HepG2 (cell line): ENCODE measurements around the gene ZNF189. TPM values are rescaled to one million over a fixed set of nuclear protein-coding genes. Genes with fewer than 3 reads are reported as not detected.

Source experiments
- AGO2 ChIP-seq: fragments of 200-400 bp; formaldehyde crosslinking; optimal IDR thresholded peaks from 2 replicates; pipeline ENCODE3; 2017; ENCODE audit warnings: mild to moderate bottlenecking, low read depth, low read length, moderate library complexity
- ARNTL ChIP-seq: sonication (generic); formaldehyde crosslinking; IDR thresholded peaks from 2 replicates; pipeline ENCODE4 v1.4.0; 2020; ENCODE audit warnings: mild to moderate bottlenecking, missing genetic modification reagents
- ATF7 ChIP-seq, 2 experiments: fragments of 450-650 bp in 1 of 2; sonication (generic) in 1 of 2; formaldehyde crosslinking in 1 of 2; IDR thresholded peaks; 2 replicates each; pipeline versions ENCODE4 v1.4.0 to v1.6.1; 2016 to 2020; ENCODE audit warnings: antibody characterized with exemption in 1 of 2, mild to moderate bottlenecking in 1 of 2, missing genetic modification reagents in 1 of 2
- DMAP1 ChIP-seq: IDR thresholded peaks from 2 replicates; pipeline ENCODE4 v1.6.1; 2016
- GABPA ChIP-seq, 2 experiments: IDR thresholded peaks; 2 replicates each; pipeline ENCODE4 v1.6.1; 2011 to 2016; ENCODE audit warnings: low read depth in 2 of 2, low read length in 1 of 2, missing biosample characterization in 1 of 2, missing genetic modification characterization in 1 of 2
- GABPB1 ChIP-seq: IDR thresholded peaks from 2 replicates; pipeline ENCODE4 v1.6.1; 2016; ENCODE audit warnings: mild to moderate bottlenecking, missing genetic modification reagents, moderate library complexity, missing compliant biosample characterization
- GFI1 ChIP-seq: sonication (generic); formaldehyde crosslinking; IDR thresholded peaks from 2 replicates; pipeline ENCODE4 v1.5.0; 2020; ENCODE audit warnings: missing genetic modification reagents, mild to moderate bottlenecking, borderline replicate concordance
- GPN1 ChIP-seq: sonication (generic); formaldehyde crosslinking; IDR thresholded peaks from 2 replicates; pipeline ENCODE4 v1.5.1; 2020; ENCODE audit warnings: missing genetic modification reagents, borderline replicate concordance
- IKZF1 ChIP-seq: fragments of 450-650 bp; IDR thresholded peaks from 2 replicates; pipeline ENCODE4 v1.7.1; 2016
- KAT2B ChIP-seq: fragments of 150-350 bp; IDR thresholded peaks from 2 replicates; pipeline ENCODE4 v1.6.1; 2014; ENCODE audit warnings: low read depth, low read length, borderline replicate concordance
- KAT8 ChIP-seq: IDR thresholded peaks from 2 replicates; pipeline ENCODE4 v1.6.1; 2016; ENCODE audit warnings: missing genetic modification reagents, missing compliant biosample characterization
- KLF9 ChIP-seq: IDR thresholded peaks from 2 replicates; pipeline ENCODE4 v1.6.1; 2016; ENCODE audit warnings: low read depth
- MED1 ChIP-seq: sonication (generic); formaldehyde crosslinking; IDR thresholded peaks from 2 replicates; pipeline ENCODE4 v1.4.0; 2020; ENCODE audit warnings: missing genetic modification reagents
- MIER2 ChIP-seq: IDR thresholded peaks from 2 replicates; pipeline ENCODE4 v1.6.1; 2016; ENCODE audit warnings: missing biosample characterization, missing genetic modification reagents
- MLX ChIP-seq: IDR thresholded peaks from 2 replicates; pipeline ENCODE4 v1.6.1; 2016
- NFE2L1 ChIP-seq: sonication (generic); formaldehyde crosslinking; IDR thresholded peaks from 2 replicates; pipeline ENCODE4 v1.4.0; 2020; ENCODE audit warnings: missing genetic modification reagents, mild to moderate bottlenecking, borderline replicate concordance
- PAF1 ChIP-seq: IDR thresholded peaks from 2 replicates; pipeline ENCODE4 v1.6.1; 2016; ENCODE audit warnings: missing genetic modification reagents, missing compliant biosample characterization
- POLR2A ChIP-seq, 2 experiments: IDR thresholded peaks; 2 replicates each; pipeline ENCODE4 v1.6.1; 2011; ENCODE audit warnings: low read depth in 2 of 2, low read length in 2 of 2, mild to moderate bottlenecking in 1 of 2, moderate library complexity in 1 of 2; ENCODE audit not compliant: insufficient read depth in 1 of 2
- PRPF4 ChIP-seq: fragments of 200-400 bp; formaldehyde crosslinking; IDR thresholded peaks from 2 replicates; pipeline ENCODE4 v1.6.1; 2016; ENCODE audit warnings: low read length, low read depth; ENCODE audit not compliant: poor library complexity, severe bottlenecking
- REL ChIP-seq: sonication (generic); formaldehyde crosslinking; conservative IDR thresholded peaks from 2 replicates; pipeline ENCODE4 v1.8.0; 2022; ENCODE audit warnings: mild to moderate bottlenecking, missing genetic modification reagents, moderate library complexity
- SMAD3 ChIP-seq: sonication (generic); formaldehyde crosslinking; IDR thresholded peaks from 2 replicates; pipeline ENCODE4 v1.4.0; 2020; ENCODE audit warnings: missing genetic modification reagents
- SRF ChIP-seq: IDR thresholded peaks from 2 replicates; pipeline ENCODE4 v1.6.1; 2011; ENCODE audit warnings: mild to moderate bottlenecking, low read depth, low read length, moderate library complexity
- SRSF1 ChIP-seq: fragments of 200-400 bp; formaldehyde crosslinking; optimal IDR thresholded peaks from 2 replicates; pipeline ENCODE3; 2017; ENCODE audit warnings: mild to moderate bottlenecking, low read depth, low read length, moderate library complexity
- TFDP1 ChIP-seq: IDR thresholded peaks from 2 replicates; pipeline ENCODE4 v1.6.1; 2016; ENCODE audit warnings: missing compliant biosample characterization, missing genetic modification reagents, borderline replicate concordance
- TFDP2 ChIP-seq: sonication (generic); formaldehyde crosslinking; IDR thresholded peaks from 2 replicates; pipeline ENCODE4 v1.4.0; 2020; ENCODE audit warnings: missing genetic modification reagents
- ZBTB1 ChIP-seq: sonication (generic); formaldehyde crosslinking; IDR thresholded peaks from 2 replicates; pipeline ENCODE4 v1.4.0; 2020; ENCODE audit warnings: missing genetic modification reagents, borderline replicate concordance
- ZBTB3 ChIP-seq: sonication (generic); formaldehyde crosslinking; IDR thresholded peaks from 2 replicates; pipeline ENCODE4 v1.4.0; 2020; ENCODE audit warnings: low read depth, mild to moderate bottlenecking, moderate library complexity, missing genetic modification reagents, borderline replicate concordance
- ZNF746 ChIP-seq: sonication (generic); formaldehyde crosslinking; IDR thresholded peaks from 2 replicates; pipeline ENCODE4 v1.8.0; 2022; ENCODE audit warnings: mild to moderate bottlenecking, missing genetic modification reagents
- ZNF749 ChIP-seq: sonication (generic); formaldehyde crosslinking; IDR thresholded peaks from 2 replicates; pipeline ENCODE4 v1.8.0; 2022; ENCODE audit warnings: mild to moderate bottlenecking, missing genetic modification reagents, moderate library complexity, borderline replicate concordance
- ZNF790 ChIP-seq: sonication (generic); formaldehyde crosslinking; IDR thresholded peaks from 2 replicates; pipeline ENCODE4 v1.8.0; 2022; ENCODE audit warnings: missing genetic modification reagents, mild to moderate bottlenecking, borderline replicate concordance
- polyA plus RNA-seq, 8 experiments: library from polyadenylated mRNA; depleted of rRNA in 3 of 8; stranded (reverse) in 7 of 8; unstranded in 1 of 8; fragments of >200 nt; fragmentation: Illumina TruSeq in 4 of 8; extraction: Trizol in 4 of 8; gene quantifications; 2 replicates each; pipeline versions ENCODE4 v1.2.1 to v1.2.3, GENCODE V29; 2011 to 2016; ENCODE audit warnings: low read depth in 4 of 8, missing spikeins in 1 of 8, mixed read lengths in 1 of 8; ENCODE audit not compliant: insufficient read depth in 1 of 8
- total RNA-seq, 5 experiments: library from RNA; depleted of rRNA; stranded (reverse); fragments of >200 nt; fragmentation: Illumina TruSeq; extraction: Trizol; gene quantifications; 2 replicates each; pipeline ENCODE4 v1.2.3, GENCODE V29; 2016; ENCODE audit warnings: low read depth in 1 of 5

ZNF189 gene
- total and polyA plus RNA-seq, 2 of the 13 experiments (the other 11 are each of a cell fraction or from before 2014, with no cell fraction given) = 8.4 to 50.0 TPM

GRCh38 chr9:101398068-101398929 lies at the start of gene ZNF189, which contains the start of gene MRPL50 (continued):
- TF ChIP-seq SMAD3 (CRISPR knock-in tag) (peak; percentile 81; the same call in 1 of the 2 replicates), GPN1 (CRISPR knock-in tag) (no peak), ATF7 (IDR thresholded peaks at IDR 0.05) (0 out of 2 replicates have a peak, but pooled peaks have one; percentile 7), ATF7 (CRISPR knock-in tag; IDR thresholded peaks at IDR 0.05) (no peak), GABPA (IDR thresholded peaks at IDR 0.05; ENCODE audit: low read depth, low read length) (peak; percentile 64), GABPA (CRISPR knock-in tag; IDR thresholded peaks at IDR 0.05; ENCODE audit: low read depth) (no peak), AGO2 (no peak), KAT2B (no peak), POLR2A (IDR thresholded peaks at IDR 0.05; ENCODE audit: insufficient read depth in 1 of 2, low read depth in 2 of 2, low read length in 2 of 2) (peak; percentile 85 to 98), MLX (CRISPR knock-in tag) (no peak), GFI1 (CRISPR knock-in tag) (no peak), DMAP1 (peak; percentile 93), ZBTB3 (no peak), ZNF746 (CRISPR knock-in tag) (no peak), ZNF790 (CRISPR knock-in tag) (0 out of 2 replicates have a peak, but pooled peaks have one; percentile 72), TFDP2 (peak; percentile 89), SRF (no peak), NFE2L1 (CRISPR knock-in tag) (no peak), PRPF4 (no peak), TFDP1 (CRISPR knock-in tag) (peak; percentile 81), PAF1 (CRISPR knock-in tag) (no peak), ARNTL (no peak), GABPB1 (peak; percentile 95), KLF9 (no peak), ZNF749 (CRISPR knock-in tag) (no peak), SRSF1 (peak; percentile 25), MIER2 (peak; percentile 69; the same call in 1 of the 2 replicates), IKZF1 (no peak), MED1 (CRISPR knock-in tag) (peak; percentile 67), ZBTB1 (CRISPR knock-in tag) (no peak; the same call in 1 of the 2 replicates), REL (CRISPR knock-in tag) (no peak), KAT8 (CRISPR knock-in tag) (peak; percentile 90)
